DOHH2 (cell line): Measurements from ENCODE around the gene SORT1.

Source experiments
- CTCF ChIP-seq: fragments of 200-600 bp; sonication (generic); IDR thresholded peaks from one replicate; pipeline ENCODE4 v1.5.1; 2014; ENCODE audit warnings: antibody characterized with exemption, mild to moderate bottlenecking, low read depth, low read length; ENCODE audit not compliant: poor library complexity, severe bottlenecking
- EZH2phosphoT487 ChIP-seq: fragments of 200-600 bp; sonication (generic); IDR thresholded peaks from 2 replicates; pipeline ENCODE4 v1.6.1; 2017; ENCODE audit warnings: borderline replicate concordance, mild to moderate bottlenecking, antibody characterized with exemption, low read length, moderate library complexity, mixed read lengths

GRCh38 chr1:109293026-109293425, 104.7 kb downstream of the SORT1 start:
- TF ChIP-seq CTCF = no peak
- TF ChIP-seq EZH2phosphoT487 = no peak
